Stimulated activated naive CD4-positive, alpha-beta T cell treated with Interleukin-2 at 50 U/mL for 16 hours (primary cell): ENCODE results near the gene SPRR2F.

Source experiments
- DNase-seq: peaks from one replicate; lab custom pipeline; 2025; lab: John Stamatoyannopoulos, UW

SPRR2F gene

DNA sequence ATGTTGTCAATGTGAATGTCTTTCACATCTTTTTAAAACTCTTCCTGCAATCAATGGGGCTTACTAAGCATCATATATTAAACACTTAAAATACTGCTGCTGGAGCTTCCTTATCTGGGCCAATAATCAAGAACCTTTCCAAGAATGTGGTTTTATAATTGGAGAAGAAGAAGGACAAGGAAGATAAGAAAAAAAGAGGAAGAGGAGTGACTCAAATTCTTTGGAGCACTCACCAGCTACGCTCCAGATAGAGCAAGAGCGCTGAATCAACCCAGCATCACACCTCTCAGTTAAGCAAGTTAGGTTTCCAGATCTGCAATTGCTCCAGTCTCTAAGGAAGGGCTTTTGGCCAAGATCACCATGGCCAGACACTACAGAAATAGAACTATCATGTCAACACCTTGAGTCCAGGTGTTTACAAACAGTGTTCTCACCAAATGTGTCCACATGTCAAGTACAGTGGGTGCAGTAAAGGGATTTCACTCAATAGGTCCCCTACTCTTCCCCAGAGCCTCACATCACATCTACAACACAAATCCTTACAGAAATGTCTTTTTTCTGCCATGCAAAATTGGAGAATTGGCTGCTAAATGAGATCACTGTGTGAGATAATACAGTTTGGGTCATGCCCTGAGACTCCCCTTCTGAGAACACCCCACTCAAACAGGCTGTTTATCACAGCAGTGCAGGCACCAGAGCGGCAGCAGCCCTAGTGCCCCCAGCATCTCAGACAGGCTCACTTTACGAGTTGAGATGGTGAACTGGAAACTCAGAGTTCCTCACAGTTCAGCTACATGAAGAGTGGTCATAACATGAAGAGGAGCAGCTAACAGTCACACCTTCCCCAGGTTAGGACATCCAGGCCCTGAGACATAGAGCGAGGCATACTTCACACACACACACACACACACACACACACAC is 40.2 kb downstream of the SPRR2F start:
- DNase-seq = no peak

DNA sequence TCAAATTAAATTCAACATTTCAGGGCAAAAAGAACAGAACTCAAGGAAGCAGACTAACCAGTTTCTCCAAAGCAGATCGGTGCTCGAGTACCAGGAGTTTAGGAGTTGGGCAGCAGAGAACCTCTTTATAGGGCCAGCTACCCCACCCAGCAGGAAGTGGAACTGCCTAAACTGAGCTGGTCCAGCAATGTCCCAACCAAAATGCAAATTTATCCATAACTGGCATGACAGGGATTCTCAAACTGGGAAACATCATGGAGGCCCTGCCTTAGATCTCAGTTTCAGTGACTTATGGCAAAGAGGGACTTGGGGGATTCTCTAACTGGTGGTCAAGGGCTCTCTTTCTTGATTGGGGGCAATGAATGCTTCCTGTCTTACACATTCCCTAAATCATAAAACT is 41.8 kb downstream of the SPRR2F start, which contains the start of gene SPRR2B:
Gene SPRR2B (minus strand): TSS at position 101 of the 400 bp plus-strand sequence. CDS start 772 bp downstream, outside the sequence.
- DNase-seq = no peak

DNA sequence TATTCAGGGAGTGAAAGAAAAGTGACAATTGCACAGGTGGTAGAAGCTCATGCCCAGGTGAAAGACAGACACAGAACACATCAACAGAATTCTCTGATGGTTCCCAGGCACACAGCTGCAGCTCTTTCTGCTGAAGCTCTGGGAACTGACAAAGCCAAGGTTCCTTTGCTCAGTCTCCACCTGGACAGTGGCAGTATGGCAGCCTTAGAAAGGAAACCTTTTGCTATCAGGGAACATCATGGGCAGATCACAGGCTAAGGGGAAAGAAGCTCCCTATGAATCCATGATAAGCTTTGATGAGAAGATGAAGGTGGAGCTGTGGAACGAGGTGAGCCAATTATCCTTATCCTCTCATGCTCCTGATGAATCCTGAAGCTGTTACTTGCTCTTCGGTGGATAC is 43.1 kb downstream of the SPRR2F start:
- DNase-seq = no peak
